IPS-NIHi7 (cell line): ENCODE results near the gene SMARCAL1.

ENCODE experiments used
- DNase-seq: peaks from one replicate; pipeline ENCODE4 v3.0.0; 2012; ENCODE audit warnings: mixed read lengths; ENCODE audit errors: extremely low spot score

SMARCAL1 gene

GRCh38 chr2:216392945-216393840 lies 19.1 kb upstream of the SMARCAL1 start:
- no peak for DNase-seq

- DNase-seq, result no peak
Observed at GRCh38 chr2:216394881-216395280, 17.4 kb upstream of the SMARCAL1 start.

- DNase-seq, result no peak
Observed at GRCh38 chr2:216399621-216400020, 12.7 kb upstream of the SMARCAL1 start.

GRCh38 chr2:216402751-216403150 lies 9.5 kb upstream of the SMARCAL1 start:
- no peak for DNase-seq

GRCh38 chr2:216404010-216404618 lies 8.2 kb upstream of the SMARCAL1 start:
- peak; percentile 61 for DNase-seq

- DNase-seq, result no peak
Observed at GRCh38 chr2:216405588-216405987, 6.7 kb upstream of the SMARCAL1 start.

- DNase-seq, result no peak
Observed at GRCh38 chr2:216406826-216407225, 5.5 kb upstream of the SMARCAL1 start.

- DNase-seq, result peak; percentile 41
Observed at GRCh38 chr2:216408426-216409290, 3.6 kb upstream of the SMARCAL1 start.

- DNase-seq, result no peak
Observed at GRCh38 chr2:216410550-216410949, 1.7 kb upstream of the SMARCAL1 start.

GRCh38 chr2:216413882-216414281 lies 1.6 kb downstream of the SMARCAL1 start:
- DNase-seq, result no peak

- no peak for DNase-seq
Observed at GRCh38 chr2:216414772-216415319, 2.6 kb downstream of the SMARCAL1 start.

- no peak for DNase-seq
Observed at GRCh38 chr2:216415541-216415940, 3.3 kb downstream of the SMARCAL1 start.

- no peak for DNase-seq
Observed at GRCh38 chr2:216416571-216417307, 4.5 kb downstream of the SMARCAL1 start.

- DNase-seq, result no peak
Observed at GRCh38 chr2:216418981-216419380, 6.7 kb downstream of the SMARCAL1 start.

GRCh38 chr2:216420367-216421101 lies 8.2 kb downstream of the SMARCAL1 start:
- no peak for DNase-seq

- DNase-seq, result no peak
Observed at GRCh38 chr2:216423071-216423470, 10.8 kb downstream of the SMARCAL1 start.

GRCh38 chr2:216424274-216424673 lies 12.0 kb downstream of the SMARCAL1 start:
- no peak for DNase-seq

- DNase-seq, result no peak
Observed at GRCh38 chr2:216425008-216425787, 12.9 kb downstream of the SMARCAL1 start.

GRCh38 chr2:216426166-216426777 lies 14.0 kb downstream of the SMARCAL1 start:
- DNase-seq, result no peak
